ENCODE results near the gene CSMD2.

Gene CSMD2

GRCh38 chr1:33848205-33848937 lies 316.7 kb downstream of the CSMD2 start:
- TF ChIP-seq YY1 (IDR thresholded peaks at IDR 0.05; ENCODE audit: insufficient read depth, insufficient read length) (no peak), ZNF274 (IDR thresholded peaks at IDR 0.05; ENCODE audit: low read depth, low read length) (no peak), SUZ12 (IDR thresholded peaks at IDR 0.05; ENCODE audit: extremely low read depth, insufficient read depth, insufficient read length) (no peak)
- H3K36me3 ChIP-seq (ENCODE audit: insufficient read depth, insufficient read length, low read length): no peaks in the 10 kb centered on the region
- DNase-seq (ENCODE audit: low read depth, low spot score): no peak
- H3K4me1 ChIP-seq (ENCODE audit: insufficient read depth, insufficient read length): peaks cover 7% of the 10 kb centered on the region
- no peak overlapping the region for H3K4me3 ChIP-seq (ENCODE audit: insufficient read length, low read depth)
- H3K9me3 ChIP-seq (ENCODE audit: insufficient read depth, low read length): no peaks in the 10 kb centered on the region
- H3K27me3 ChIP-seq (ENCODE audit: insufficient read depth, insufficient read length): no peaks in the 10 kb centered on the region
- H3K9ac ChIP-seq (ENCODE audit: insufficient read length, low read depth): no peak overlapping the region

- Histone ChIP-seq H3K4me3 (ENCODE audit: insufficient read length, low read depth) (no peak overlapping the region), H3K9ac (ENCODE audit: insufficient read length, low read depth) (no peak overlapping the region), H3K27me3 (ENCODE audit: insufficient read depth, insufficient read length) (no peaks in the 10 kb centered on the region), H3K9me3 (ENCODE audit: insufficient read depth, low read length) (no peaks in the 10 kb centered on the region), H3K4me1 (ENCODE audit: insufficient read depth, insufficient read length) (peaks cover 7% of the 10 kb centered on the region), H3K36me3 (ENCODE audit: insufficient read depth, insufficient read length, low read length) (no peaks in the 10 kb centered on the region)
- no peak for TF ChIP-seq ZNF274 (IDR thresholded peaks at IDR 0.05; ENCODE audit: low read depth, low read length)
- no peak for TF ChIP-seq SUZ12 (IDR thresholded peaks at IDR 0.05; ENCODE audit: extremely low read depth, insufficient read depth, insufficient read length)
- TF ChIP-seq YY1 (IDR thresholded peaks at IDR 0.05; ENCODE audit: insufficient read depth, insufficient read length): no peak
- no peak for DNase-seq (ENCODE audit: low read depth, low spot score)
Observed at GRCh38 chr1:33846861-33847260, 318.2 kb downstream of the CSMD2 start.

- Histone ChIP-seq H3K9me3 (ENCODE audit: insufficient read depth, low read length) (no peaks in the 10 kb centered on the region), H3K36me3 (ENCODE audit: insufficient read depth, insufficient read length, low read length) (no peaks in the 10 kb centered on the region), H3K27me3 (ENCODE audit: insufficient read depth, insufficient read length) (no peaks in the 10 kb centered on the region), H3K4me1 (ENCODE audit: insufficient read depth, insufficient read length) (peaks cover 5% of the 10 kb centered on the region), H3K4me3 (ENCODE audit: insufficient read length, low read depth) (no peak overlapping the region), H3K9ac (ENCODE audit: insufficient read length, low read depth) (no peak overlapping the region)
- TF ChIP-seq ZNF274 (IDR thresholded peaks at IDR 0.05; ENCODE audit: low read depth, low read length) (no peak), SUZ12 (IDR thresholded peaks at IDR 0.05; ENCODE audit: extremely low read depth, insufficient read depth, insufficient read length) (no peak), YY1 (IDR thresholded peaks at IDR 0.05; ENCODE audit: insufficient read depth, insufficient read length) (no peak)
- no peak for DNase-seq (ENCODE audit: low read depth, low spot score)
Observed at GRCh38 chr1:33844166-33844565, 320.9 kb downstream of the CSMD2 start.

GRCh38 chr1:33842348-33842747 lies 322.7 kb downstream of the CSMD2 start:
- H3K27me3 ChIP-seq (ENCODE audit: insufficient read depth, insufficient read length): no peaks in the 10 kb centered on the region
- no peaks in the 10 kb centered on the region for H3K9me3 ChIP-seq (ENCODE audit: insufficient read depth, low read length)
- H3K4me1 ChIP-seq (ENCODE audit: insufficient read depth, insufficient read length): no peaks in the 10 kb centered on the region
- no peak for DNase-seq (ENCODE audit: low read depth, low spot score)
- H3K4me3 ChIP-seq (ENCODE audit: insufficient read length, low read depth): no peak overlapping the region
- TF ChIP-seq SUZ12 (IDR thresholded peaks at IDR 0.05; ENCODE audit: extremely low read depth, insufficient read depth, insufficient read length) (no peak), ZNF274 (IDR thresholded peaks at IDR 0.05; ENCODE audit: low read depth, low read length) (no peak)
- H3K36me3 ChIP-seq (ENCODE audit: insufficient read depth, insufficient read length, low read length): no peaks in the 10 kb centered on the region
- H3K9ac ChIP-seq (ENCODE audit: insufficient read length, low read depth): no peak overlapping the region

- Histone ChIP-seq H3K4me1 (ENCODE audit: insufficient read depth, insufficient read length) (no peaks in the 10 kb centered on the region), H3K9ac (ENCODE audit: insufficient read length, low read depth) (no peak overlapping the region), H3K4me3 (ENCODE audit: insufficient read length, low read depth) (no peak overlapping the region), H3K27me3 (ENCODE audit: insufficient read depth, insufficient read length) (no peaks in the 10 kb centered on the region), H3K9me3 (ENCODE audit: insufficient read depth, low read length) (peaks cover 7% of the 10 kb centered on the region; the same call in 1 of the 2 replicates), H3K36me3 (ENCODE audit: insufficient read depth, insufficient read length, low read length) (no peaks in the 10 kb centered on the region)
- DNase-seq (ENCODE audit: low read depth, low spot score): no peak
- no peak for TF ChIP-seq YY1 (IDR thresholded peaks at IDR 0.05; ENCODE audit: insufficient read depth, insufficient read length)
- no peak for TF ChIP-seq SUZ12 (IDR thresholded peaks at IDR 0.05; ENCODE audit: extremely low read depth, insufficient read depth, insufficient read length)
- TF ChIP-seq ZNF274 (IDR thresholded peaks at IDR 0.05; ENCODE audit: low read depth, low read length): no peak
Observed at GRCh38 chr1:33841494-33841893, 323.5 kb downstream of the CSMD2 start.

- Histone ChIP-seq H3K36me3 (ENCODE audit: insufficient read depth, insufficient read length, low read length) (no peaks in the 10 kb centered on the region), H3K4me3 (ENCODE audit: insufficient read length, low read depth) (no peak overlapping the region), H3K4me1 (ENCODE audit: insufficient read depth, insufficient read length) (no peaks in the 10 kb centered on the region), H3K27me3 (ENCODE audit: insufficient read depth, insufficient read length) (no peaks in the 10 kb centered on the region), H3K9me3 (ENCODE audit: insufficient read depth, low read length) (peaks cover 15% of the 10 kb centered on the region; the same call in 1 of the 2 replicates), H3K9ac (ENCODE audit: insufficient read length, low read depth) (no peak overlapping the region)
- DNase-seq (ENCODE audit: low read depth, low spot score): no peak
- TF ChIP-seq SUZ12 (IDR thresholded peaks at IDR 0.05; ENCODE audit: extremely low read depth, insufficient read depth, insufficient read length): no peak
- TF ChIP-seq YY1 (IDR thresholded peaks at IDR 0.05; ENCODE audit: insufficient read depth, insufficient read length): no peak
- no peak for TF ChIP-seq ZNF274 (IDR thresholded peaks at IDR 0.05; ENCODE audit: low read depth, low read length)
Observed at GRCh38 chr1:33837635-33838034, 327.4 kb downstream of the CSMD2 start.

- no peak for DNase-seq (ENCODE audit: low read depth, low spot score)
- no peak overlapping the region for H3K9ac ChIP-seq (ENCODE audit: insufficient read length, low read depth)
- TF ChIP-seq YY1 (IDR thresholded peaks at IDR 0.05; ENCODE audit: insufficient read depth, insufficient read length): no peak
- no peak for TF ChIP-seq ZNF274 (IDR thresholded peaks at IDR 0.05; ENCODE audit: low read depth, low read length)
- no peak for TF ChIP-seq SUZ12 (IDR thresholded peaks at IDR 0.05; ENCODE audit: extremely low read depth, insufficient read depth, insufficient read length)
- peaks cover 15% of the 10 kb centered on the region; the same call in 1 of the 2 replicates for H3K9me3 ChIP-seq (ENCODE audit: insufficient read depth, low read length)
- no peaks in the 10 kb centered on the region for H3K4me1 ChIP-seq (ENCODE audit: insufficient read depth, insufficient read length)
- no peak overlapping the region for H3K4me3 ChIP-seq (ENCODE audit: insufficient read length, low read depth)
- H3K36me3 ChIP-seq (ENCODE audit: insufficient read depth, insufficient read length, low read length): no peaks in the 10 kb centered on the region
- no peaks in the 10 kb centered on the region for H3K27me3 ChIP-seq (ENCODE audit: insufficient read depth, insufficient read length)
Observed at GRCh38 chr1:33836911-33837310, 328.1 kb downstream of the CSMD2 start.

Measured in NT2/D1 (cell line).